GM12874 (cell line): Measurements from ENCODE around the gene ATP2C1.

Source experiments
- TF ChIP-seq, protein P1 (sequence below): IDR thresholded peaks from 2 replicates; pipeline ENCODE4 v1.5.1; 2011; ENCODE audit warnings: low read depth, mild to moderate bottlenecking, control low read depth, low read length, moderate library complexity; ENCODE audit not compliant: insufficient read depth

The ATP2C1 gene

DNA sequence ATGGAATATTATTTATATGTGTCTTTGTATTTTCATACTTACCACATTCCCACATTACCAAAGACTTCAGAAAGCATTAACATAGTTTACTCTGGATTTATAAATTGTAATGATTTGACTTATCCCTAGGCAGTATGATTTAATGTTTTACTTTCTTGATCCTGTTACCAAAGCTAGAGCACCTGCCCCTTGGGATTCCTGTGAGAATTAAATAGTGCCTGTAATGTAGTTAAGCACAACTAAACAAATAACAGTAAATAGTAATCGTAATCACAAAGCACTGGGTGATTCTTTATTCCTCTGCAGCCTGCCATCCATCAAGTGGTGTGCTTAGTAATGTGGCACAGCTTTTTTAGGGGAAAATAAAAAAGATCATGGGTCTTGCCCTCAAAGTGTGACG is 39.1 kb downstream of the ATP2C1 start:
- TF ChIP-seq, protein P1, sequence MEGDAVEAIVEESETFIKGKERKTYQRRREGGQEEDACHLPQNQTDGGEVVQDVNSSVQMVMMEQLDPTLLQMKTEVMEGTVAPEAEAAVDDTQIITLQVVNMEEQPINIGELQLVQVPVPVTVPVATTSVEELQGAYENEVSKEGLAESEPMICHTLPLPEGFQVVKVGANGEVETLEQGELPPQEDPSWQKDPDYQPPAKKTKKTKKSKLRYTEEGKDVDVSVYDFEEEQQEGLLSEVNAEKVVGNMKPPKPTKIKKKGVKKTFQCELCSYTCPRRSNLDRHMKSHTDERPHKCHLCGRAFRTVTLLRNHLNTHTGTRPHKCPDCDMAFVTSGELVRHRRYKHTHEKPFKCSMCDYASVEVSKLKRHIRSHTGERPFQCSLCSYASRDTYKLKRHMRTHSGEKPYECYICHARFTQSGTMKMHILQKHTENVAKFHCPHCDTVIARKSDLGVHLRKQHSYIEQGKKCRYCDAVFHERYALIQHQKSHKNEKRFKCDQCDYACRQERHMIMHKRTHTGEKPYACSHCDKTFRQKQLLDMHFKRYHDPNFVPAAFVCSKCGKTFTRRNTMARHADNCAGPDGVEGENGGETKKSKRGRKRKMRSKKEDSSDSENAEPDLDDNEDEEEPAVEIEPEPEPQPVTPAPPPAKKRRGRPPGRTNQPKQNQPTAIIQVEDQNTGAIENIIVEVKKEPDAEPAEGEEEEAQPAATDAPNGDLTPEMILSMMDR: no peak

DNA sequence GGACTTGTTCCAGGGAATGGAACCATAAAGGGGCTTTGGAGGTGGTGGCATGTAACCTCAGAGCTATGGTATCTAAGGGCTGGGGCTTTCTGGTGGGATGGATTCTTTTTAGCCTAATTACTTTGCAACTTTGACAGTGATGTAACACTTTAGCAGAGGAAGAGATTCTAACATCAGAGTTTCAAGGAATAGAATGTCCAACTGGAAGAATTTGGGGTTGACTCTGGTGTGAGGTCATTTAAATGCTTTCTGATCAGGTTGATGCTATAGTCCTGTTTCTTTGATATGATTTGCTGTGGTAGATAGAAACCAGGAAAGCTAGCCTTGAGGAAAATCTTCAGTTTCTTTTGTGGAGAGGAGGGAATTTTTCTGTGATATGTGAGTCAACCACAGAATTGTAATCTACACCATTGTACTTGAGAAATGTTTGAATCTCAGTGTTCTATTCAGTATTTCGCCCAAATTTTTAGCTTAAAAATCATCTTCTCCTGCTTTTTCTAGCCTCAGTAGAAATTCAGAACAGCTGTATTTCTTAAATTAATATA is 40.0 kb downstream of the ATP2C1 start:
- TF ChIP-seq, protein P1: no peak

DNA sequence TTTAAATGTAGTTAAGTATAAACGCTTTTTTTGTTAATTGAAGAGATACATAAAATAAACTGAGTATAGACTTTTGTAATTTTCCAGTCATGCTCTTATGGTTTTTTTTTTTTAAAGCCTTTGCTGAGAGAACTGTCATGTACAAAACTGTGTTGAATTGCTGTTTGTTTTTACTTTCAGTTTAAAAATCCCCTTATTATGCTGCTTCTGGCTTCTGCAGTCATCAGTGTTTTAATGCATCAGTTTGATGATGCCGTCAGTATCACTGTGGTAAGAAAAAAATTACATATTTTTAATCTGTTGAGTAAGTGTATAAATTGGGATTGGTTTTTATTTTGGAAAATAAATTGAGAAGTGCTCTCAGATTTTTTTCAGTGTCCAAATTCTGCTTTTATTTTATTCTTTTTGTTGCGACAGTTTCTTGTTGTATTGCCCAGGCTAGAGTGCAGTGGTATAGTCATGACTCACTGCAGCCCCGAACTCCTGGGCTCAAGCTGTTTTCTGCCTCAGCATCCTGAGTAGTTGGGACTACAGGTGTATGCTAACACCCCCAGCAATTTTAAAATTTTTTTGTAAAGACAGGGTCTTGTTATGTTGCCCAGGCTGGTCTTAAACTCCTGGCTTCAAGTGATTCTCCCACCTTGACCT is 40.7 kb downstream of the ATP2C1 start:
- TF ChIP-seq, protein P1: no peak

DNA sequence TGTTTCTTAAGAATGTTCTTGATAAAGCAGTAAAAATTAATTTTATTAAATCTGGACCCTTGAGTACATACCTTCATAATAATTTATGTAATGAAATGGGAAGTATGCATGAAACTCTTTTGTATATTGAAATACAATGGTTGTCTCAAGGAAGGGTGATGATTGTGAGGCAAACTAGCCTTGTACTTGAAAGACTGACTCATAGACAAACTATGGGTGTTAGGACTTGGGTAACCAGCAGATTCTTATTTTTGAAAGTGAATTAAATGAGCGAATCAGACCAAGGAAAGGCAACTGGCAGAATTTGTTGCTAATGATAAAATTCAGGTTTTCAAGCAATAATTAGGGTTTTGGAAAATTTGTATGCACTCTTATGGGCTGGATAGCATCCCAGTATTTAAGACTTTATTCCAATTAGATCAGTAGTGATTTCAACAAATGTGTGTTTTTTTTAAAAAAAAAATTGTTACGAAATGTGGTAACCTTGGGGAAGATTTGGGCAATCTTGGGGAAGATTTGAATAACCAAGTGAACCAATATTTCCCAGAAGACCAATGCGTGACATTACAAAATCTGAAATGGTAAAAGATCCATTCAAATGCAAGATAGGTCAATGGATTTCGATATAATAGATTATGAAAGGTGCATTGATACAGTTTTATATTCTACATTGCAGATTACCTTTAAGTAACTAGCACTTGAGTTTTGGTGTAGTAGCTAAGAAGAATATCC is 42.0 kb downstream of the ATP2C1 start:
- TF ChIP-seq, protein P1: no peak

DNA sequence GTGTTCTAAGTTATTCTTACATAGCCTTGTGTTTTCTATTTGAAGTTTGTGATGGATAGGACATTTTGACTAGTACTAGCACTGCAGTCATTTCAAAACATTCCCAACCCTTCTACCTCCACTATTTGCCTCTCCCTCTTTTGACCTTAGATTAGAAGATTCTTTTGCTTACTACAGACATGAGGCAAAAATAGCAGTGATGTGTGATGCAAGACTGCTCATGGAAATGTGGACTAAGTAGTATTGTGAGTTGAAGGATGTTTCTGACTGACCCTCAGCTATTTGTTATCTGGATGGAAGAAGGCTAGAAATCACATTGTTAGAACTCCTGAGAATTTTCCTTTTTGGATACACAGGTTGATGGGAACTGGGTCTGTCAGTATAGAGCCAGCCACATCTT is 45.9 kb downstream of the ATP2C1 start:
- TF ChIP-seq, protein P1: no peak

DNA sequence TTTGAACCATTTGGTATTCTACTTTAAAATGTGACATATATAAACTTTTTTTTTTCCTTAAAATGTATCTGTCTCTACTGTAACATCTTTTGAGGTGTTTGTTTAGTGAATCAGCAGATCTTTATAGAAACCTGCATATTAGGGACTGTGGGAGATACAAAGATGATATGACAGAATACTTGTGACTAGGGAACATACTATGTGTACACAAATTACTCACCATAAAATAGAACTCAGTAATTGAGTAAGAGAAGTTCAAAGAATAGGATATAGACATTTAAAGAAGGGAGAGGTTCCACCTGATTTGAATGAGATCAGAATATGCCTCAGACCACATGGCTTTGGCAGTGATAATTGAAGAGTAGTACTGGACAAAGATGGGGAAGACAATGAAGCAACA is 47.9 kb downstream of the ATP2C1 start:
- TF ChIP-seq, protein P1: no peak

DNA sequence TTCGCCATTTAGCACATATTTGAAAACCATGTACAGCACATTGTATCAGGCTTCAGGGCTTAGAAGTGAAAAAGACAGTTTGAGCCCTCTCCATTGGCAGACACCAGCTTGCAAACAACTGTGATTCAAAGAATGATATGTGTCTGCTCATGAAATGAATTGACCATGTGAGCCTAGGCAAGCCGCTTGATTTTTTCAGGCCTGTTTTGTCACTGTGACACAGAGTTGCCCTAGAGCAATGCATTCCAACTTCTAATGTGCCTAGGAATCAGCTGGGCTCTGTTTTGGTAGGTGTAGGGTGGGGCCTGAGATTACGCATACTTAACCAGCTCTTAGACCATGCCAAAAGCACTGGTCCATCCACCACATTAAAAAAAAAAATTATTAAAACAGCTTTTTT is 53.0 kb downstream of the ATP2C1 start:
- TF ChIP-seq, protein P1: no peak
